HG03196 (cell line): Measurements from ENCODE around the gene GNS.

Experiments used
- ATAC-seq: cut with Tn5 transposase; IDR thresholded peaks from one replicate; pipeline ENCODE4 v1.9.1; 2021; ENCODE audit not compliant: unreplicated experiment

The GNS gene

DNA sequence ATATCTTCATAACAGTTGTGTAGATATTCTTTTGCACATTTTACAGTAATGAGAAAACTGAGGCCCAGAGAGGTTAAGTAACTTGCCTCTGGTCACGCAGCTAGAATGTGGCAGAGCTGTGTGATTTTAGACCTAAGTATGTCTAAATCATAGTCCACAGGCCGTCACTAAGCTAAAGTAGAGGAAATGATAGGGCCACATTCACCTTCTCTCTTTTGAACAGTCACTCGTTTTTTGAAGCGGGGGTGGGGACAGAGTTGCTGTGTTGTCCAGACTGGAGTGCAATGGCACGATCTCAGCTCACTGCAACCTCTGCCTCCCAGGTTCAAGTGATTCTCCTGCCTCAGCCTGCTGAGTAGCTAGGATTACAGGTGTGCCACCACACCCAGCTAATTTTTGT is 80.4 kb downstream of the GNS start:
- no peak for ATAC-seq

DNA sequence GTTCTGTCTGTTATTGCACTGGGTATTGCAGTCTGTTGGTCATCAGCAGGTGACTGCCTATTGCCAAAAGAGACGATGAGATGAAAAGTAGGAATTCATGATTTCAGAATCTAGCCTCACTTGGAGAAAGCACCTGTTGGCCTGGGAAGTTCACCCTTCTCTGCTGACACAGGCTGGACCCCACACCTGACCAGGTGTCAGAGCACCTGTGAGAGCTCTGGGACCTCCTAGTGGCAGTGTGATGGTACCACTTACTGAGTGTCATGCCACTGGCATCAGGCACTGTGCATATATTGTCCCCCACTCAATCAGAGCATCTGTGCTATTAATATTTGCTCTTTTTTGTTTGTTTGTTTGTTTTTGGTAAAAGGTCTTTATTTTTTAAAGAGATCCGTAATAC is 81.0 kb downstream of the GNS start:
- no peak for ATAC-seq

DNA sequence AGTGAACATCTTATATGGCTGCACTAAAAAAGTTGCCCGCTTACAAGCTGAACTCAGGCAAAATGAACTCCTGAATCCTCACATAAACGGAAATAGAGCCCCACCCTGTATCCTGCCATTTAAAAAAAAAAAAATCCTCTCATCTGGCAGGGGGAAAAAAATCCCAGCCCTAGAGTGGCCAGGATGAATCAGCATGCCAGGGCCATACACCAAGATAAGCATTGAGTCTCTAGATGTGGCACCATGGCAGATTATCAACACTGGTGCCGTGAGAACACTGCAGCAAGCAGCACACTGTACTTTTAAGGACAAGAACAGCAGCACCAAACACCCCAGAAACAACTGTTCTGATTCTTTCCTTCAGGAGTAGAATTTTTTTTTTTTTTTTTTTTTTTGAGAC is 83.4 kb downstream of the GNS start:
- no peak for ATAC-seq

DNA sequence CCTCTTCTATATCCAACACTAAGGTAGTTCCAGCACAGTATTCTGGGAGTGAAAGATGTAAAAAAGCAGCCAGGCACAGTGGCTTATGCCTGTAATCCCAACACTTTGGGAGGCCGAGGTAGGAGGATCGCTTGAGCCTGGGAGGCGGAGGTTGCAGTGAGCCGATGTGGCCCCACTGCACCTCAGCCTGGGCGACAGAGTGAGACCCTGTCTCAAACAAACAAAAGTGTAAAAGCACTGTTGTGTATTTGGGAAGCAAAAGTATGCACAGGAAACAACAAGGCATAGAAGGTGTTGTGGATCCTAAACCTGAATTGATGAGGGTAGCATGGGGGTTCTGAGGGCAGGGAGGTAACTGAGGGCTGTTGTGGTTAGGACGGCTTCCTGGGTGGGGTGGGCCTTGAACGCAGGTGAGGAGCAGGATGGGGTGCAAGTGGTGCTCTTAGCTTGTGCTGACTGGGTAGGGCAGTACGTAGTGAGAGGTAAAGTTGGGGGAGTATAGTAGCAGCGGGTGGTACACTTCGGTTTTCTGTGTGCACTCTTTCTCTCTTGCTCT is 84.8 kb downstream of the GNS start:
- ATAC-seq, result no peak

DNA sequence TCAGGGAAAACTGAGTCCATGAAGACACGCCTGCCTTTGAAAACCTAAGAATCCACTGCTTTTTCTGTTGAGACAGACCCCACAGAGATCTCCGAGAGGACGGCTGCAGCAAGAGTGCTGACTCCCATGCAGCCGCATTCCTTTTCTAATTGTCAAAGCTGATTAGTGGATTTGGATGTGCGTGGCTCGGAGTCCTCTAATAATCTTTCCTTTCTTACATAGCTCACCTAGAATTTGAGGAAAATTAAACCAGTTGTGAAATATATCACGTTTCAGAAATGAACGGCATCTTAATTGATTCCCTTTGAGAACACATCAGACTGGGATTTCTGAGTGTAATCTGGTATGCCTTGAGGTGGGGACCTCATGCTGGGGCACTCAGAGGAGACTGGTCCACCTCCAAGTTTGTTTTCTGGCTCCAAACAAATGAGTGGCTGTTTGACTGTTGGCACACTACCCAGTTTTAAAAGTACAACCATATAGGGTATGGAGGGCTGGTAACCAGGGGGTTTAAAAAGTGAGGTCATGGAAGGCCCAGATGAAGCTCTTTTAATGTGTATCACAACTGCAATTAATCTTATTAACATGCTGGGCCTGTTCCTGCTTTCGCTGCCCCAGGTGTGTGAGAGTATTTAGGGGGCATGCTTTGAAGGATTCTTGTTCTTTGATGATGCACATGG is 85.6 kb downstream of the GNS start:
- no peak for ATAC-seq

DNA sequence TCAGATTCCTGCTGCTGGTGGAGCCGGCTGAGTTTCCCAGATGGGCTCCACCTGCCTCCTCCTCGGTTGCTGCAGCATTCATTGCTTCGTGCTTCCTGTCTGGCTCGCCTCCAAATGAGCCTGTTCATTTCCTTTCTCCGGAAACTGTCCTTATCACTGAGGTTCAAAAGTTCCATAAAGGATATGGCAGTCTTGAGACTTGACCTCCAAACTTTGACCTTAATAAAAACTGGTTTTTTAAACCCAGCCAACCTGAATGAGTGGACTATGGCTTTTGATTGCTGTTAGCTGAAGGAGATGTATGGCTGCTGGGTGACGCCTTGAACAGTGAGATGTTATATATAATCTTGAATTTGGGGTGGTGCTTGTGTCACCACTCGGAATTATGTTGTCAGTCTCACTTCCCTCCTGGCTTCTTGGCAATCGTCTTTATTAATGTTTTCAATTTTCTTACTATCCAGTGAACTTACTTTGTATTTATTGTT is 86.2 kb downstream of the GNS start:
- ATAC-seq, result no peak

DNA sequence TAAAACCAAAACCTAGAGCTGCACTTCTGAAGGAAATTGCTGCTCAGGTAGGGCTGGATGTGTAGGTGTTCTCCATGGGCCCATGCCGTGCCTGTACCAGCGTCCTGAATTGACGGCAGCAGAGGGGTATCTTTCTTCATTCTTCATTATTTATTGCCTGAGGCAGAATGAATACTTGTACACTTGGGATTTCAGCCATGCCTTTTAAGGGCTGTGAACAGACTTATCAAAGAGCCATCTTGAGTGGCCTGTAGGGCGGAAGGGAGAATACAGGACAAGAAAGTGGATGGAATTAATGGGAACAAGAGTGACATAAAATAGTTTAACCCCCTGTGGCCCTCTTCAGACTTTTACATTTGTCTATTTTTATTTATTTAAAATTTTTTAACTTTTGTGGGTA is 87.5 kb downstream of the GNS start:
- ATAC-seq, result no peak

DNA sequence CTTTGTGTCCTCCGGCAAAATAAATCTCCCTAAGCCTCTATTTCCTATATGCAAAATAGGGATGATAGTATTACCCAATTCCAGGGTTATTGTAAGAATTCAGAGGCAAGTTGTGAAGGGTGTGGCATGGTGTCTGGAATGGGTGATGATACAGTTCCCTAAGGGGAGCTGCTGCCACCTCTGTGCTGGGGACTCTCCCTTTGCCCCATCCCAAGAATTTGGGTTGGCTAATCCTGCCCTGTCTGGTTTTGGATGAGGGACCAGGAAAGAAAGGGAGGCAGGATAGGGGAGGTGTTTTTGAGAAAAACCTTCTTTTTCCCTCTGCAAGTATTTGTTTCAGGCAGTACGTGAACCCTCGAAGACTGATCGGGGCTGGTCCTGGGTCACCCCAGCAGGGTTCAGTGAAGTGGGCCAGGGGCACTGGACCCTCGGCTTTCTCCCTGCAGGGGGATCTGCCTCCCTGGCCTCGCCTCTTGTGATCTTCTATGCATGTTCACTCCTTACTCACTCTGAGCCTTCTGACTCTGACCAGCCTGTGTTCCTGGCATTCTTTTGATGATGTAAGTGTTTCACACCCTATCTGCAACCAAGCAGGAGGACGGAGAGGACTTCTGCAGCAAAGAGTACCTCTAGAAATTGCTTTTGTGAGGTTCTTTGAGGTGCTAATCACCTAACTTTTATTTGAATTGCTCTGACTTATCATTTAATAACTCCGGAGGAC is 88.1 kb downstream of the GNS start:
- ATAC-seq, result no peak

DNA sequence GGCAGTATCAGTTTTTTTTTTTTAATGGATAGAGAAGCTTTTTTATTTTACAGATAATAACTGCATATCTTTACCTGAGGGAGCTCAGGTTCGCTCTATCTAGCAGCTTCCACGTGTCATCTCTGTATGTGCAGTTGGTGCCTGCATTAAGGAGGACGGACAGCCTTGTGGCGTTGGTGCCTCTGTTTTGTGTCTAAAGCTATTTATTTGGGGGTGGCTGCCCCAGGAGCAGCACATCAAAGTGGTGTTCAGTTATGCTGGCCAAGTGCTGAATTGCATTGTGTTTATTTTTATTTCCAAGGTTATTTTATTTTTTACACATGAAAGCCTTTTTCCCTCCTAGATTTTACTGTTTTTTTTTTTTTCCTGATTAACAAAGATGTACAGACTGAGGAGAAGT is 89.2 kb downstream of the GNS start:
- ATAC-seq, result no peak

DNA sequence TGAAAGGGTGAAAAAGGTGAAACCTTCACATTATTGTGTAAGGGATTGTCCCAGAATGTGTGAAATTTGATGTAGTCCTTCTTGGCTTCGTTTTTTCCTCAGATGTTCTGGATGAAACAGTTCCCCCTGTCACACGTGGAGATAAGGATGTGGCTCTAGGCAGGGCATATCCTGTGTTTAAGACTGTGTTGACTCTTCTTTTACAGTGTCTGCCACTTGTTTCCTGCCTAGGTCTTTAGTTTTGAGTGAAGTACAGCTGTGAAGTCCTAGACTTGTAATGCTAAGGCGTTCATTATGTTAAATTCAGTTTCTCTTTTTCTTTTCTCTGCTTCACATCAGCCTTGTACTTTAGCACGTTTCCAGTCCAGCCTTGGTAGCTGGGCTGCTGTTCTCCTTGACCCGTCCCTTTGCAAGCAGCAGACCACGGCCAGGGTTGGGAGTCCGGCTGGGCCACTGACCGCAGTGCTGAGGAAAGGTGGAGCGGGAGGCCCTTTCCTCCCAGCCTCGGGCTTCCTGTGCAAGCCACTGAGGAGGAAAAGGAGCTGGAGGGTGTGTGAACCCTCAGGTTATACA is 89.8 kb downstream of the GNS start:
- ATAC-seq, result peak; percentile 57

DNA sequence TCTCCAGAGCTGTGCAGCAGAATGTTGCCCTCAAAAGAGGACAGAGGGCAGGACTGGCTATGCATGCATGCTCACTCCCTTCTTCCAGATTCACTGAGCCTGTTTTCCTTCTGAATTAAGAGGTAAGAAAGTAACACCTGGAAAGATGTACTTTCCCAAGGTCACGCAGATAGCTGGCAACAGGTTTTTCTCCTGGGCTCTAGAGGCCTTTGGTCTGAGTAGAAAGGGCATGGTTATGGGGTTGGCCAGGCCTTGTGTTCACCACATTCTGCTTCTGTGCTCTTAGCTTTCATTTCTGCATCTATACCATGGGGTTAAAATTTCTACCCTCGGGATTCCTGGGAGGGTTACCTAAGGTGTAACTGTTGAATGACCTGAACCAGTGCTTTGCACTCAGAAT is 91.4 kb downstream of the GNS start:
- no peak for ATAC-seq

DNA sequence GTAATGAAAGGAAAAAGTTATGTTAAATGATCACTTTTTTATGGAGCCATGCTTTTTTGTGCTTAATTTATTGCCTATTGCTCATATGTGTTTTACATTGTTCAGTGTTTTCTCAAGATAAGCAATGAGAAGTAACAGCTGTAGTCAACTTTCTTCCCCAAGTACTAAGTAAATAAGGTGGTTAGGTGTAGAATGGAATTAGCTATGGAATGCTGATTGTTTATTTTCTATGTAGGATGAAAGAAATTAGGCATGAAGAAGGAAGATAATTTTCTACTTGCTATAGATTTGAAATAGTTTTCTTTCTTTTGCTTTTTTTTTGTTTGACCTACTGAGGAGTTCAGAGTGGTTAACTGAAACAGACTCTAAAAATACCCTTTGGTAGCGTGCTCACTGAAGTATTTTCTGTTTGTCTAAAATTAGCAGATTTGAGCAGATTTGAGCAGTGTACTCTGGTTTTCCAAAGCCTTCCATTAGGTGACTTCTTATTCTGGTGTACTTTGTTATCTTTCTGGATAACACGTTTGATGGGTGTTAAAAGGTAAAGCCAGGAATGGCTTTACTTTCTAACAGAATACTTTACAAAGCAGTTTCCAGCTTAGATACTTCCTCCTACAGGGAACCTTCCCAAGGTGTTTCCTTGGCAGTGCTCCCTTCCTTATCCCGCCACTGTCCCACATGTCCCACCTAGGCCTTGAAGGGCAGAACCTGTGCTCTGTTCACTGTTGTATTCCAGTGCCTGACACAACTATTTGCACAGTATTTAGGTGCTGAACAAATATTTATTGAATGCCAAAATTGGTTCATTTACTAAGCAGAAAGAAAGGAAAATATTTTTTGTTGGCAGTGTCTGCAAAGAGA is 92.9 kb downstream of the GNS start:
- ATAC-seq, result peak; percentile 26

DNA sequence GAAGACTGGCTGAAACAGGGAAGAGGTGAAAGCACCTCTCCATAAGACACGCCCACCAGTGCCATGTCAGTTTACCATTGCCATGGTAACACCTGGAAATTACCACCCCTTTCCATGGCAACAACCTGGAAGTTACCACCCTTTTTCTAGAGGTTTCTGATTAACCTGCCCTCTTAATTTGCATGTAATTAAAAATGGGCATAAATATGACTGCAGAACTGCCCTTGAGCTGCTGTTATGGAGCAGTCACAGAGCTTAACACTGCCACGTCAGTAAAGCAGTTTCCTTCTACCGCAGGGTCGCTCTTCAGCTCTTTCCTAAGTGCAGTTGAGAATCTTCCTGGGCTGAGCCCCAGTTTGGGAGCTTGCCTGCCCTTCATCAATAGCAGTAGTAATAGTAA is 93.7 kb downstream of the GNS start:
- ATAC-seq, result peak; percentile 39
